OCI-LY7 (cell line): Measurements from ENCODE around the gene CYP2C18. TPM values are rescaled to one million over a fixed set of nuclear protein-coding genes. Genes with fewer than 3 reads are reported as not detected.

Experiments used
- BruUV-seq: library from RNA; stranded (reverse); fragments of 400-500 nt; replicated peaks from 2 replicates; lab custom pipeline; 2021; lab: Mats Ljungman, UMichigan
- CTCF ChIA-PET: fragments of 300-600 bp; sonication (Branson Sonifier 250); formaldehyde crosslinking; loops from one replicate; lab custom pipeline; 2022; ENCODE audit warnings: antibody characterized with exemption; ENCODE audit not compliant: unreplicated experiment; lab: Charles Lee
- POLR2A ChIA-PET: fragments of 300-600 bp; sonication (Branson Sonifier 250); formaldehyde crosslinking; loops from one replicate; lab custom pipeline; 2022; ENCODE audit warnings: antibody characterized with exemption; lab: Charles Lee
- DNase-seq: peaks from one replicate; pipeline ENCODE4 v3.0.0-alpha.2; 2015; ENCODE audit warnings: low spot score
- H2AFZ ChIP-seq: fragments of 200-600 bp; sonication (generic), shearing (Covaris generic); 2 replicates; pipeline ENCODE4 v1.6.1; 2014; ENCODE audit warnings: mild to moderate bottlenecking, antibody characterized with exemption, low read length, moderate library complexity
- H3K27ac ChIP-seq: fragments of 200-600 bp; sonication (generic); 2 replicates; pipeline ENCODE4 v1.5.1; 2014; ENCODE audit warnings: mixed run types, low read depth, mild to moderate bottlenecking, moderate library complexity, low read length, inconsistent platforms; ENCODE audit not compliant: poor library complexity, severe bottlenecking
- H3K36me3 ChIP-seq: fragments of 200-600 bp; sonication (generic); 2 replicates; pipeline ENCODE4 v1.6.1; 2014; ENCODE audit warnings: mild to moderate bottlenecking, antibody characterized with exemption, low read length, moderate library complexity, mixed read lengths; ENCODE audit not compliant: insufficient read depth
- H3K4me1 ChIP-seq: fragments of 200-600 bp; sonication (generic); 2 replicates; pipeline ENCODE4 v1.5.1; 2014; ENCODE audit warnings: mild to moderate bottlenecking, low read length; ENCODE audit not compliant: insufficient read depth, poor library complexity, severe bottlenecking
- H3K4me2 ChIP-seq: fragments of 200-600 bp; sonication (generic); 2 replicates; pipeline ENCODE4 v1.6.1; 2014; ENCODE audit warnings: mild to moderate bottlenecking, low read length
- H3K4me3 ChIP-seq: fragments of 200-600 bp; sonication (generic); 2 replicates; pipeline ENCODE4 v1.5.1; 2014; ENCODE audit warnings: mild to moderate bottlenecking, low read depth, low read length; ENCODE audit not compliant: poor library complexity, severe bottlenecking
- H3K79me2 ChIP-seq: fragments of 200-600 bp; sonication (generic); 2 replicates; pipeline ENCODE4 v1.6.1; 2016; ENCODE audit warnings: low read depth, mild to moderate bottlenecking, low read length, moderate library complexity, mixed read lengths; ENCODE audit not compliant: insufficient read depth
- H3K9me2 ChIP-seq: fragments of 200-600 bp; sonication (generic); 2 replicates; pipeline ENCODE4 v1.6.1; 2016; ENCODE audit warnings: mild to moderate bottlenecking, low read length, mixed read lengths; ENCODE audit not compliant: insufficient read depth
- H3K9me3 ChIP-seq: fragments of 200-600 bp; sonication (generic); 2 replicates; pipeline ENCODE4 v1.6.1; 2014; ENCODE audit warnings: mild to moderate bottlenecking, mixed run types, low read length, mixed read lengths
- H4K20me1 ChIP-seq: fragments of 200-600 bp; sonication (generic); 2 replicates; pipeline ENCODE4 v1.6.1; 2014; ENCODE audit warnings: mild to moderate bottlenecking, antibody characterized with exemption, low read length, moderate library complexity, mixed read lengths; ENCODE audit not compliant: insufficient read depth
- EZH2phosphoT487 ChIP-seq: fragments of 200-600 bp; sonication (generic); IDR thresholded peaks from 2 replicates; pipeline ENCODE4 v1.6.1; 2018; ENCODE audit warnings: low read depth, borderline replicate concordance, mild to moderate bottlenecking, mixed run types, antibody characterized with exemption, low read length, moderate library complexity, mixed read lengths
- intact Hi-C: fragments of 100-400 bp; cut with micrococcal nuclease; formaldehyde crosslinking; loops from one replicate; pipeline ENCODE4 v1.10.0; 2022; ENCODE audit not compliant: unreplicated experiment
- total RNA-seq, 2 experiments: library from RNA; depleted of rRNA in 1 of 2; stranded (reverse); fragments of >200 nt in 1 of 2; shearing (Covaris generic) in 1 of 2; gene quantifications; 2 replicates each; pipeline ENCODE4 v1.2.3, GENCODE V29; 2014 to 2022
- TF ChIP-seq, protein P1 (sequence below): fragments of 200-600 bp; sonication (generic); conservative IDR thresholded peaks from 2 replicates; pipeline ENCODE4 v1.5.1; 2014; ENCODE audit warnings: mild to moderate bottlenecking, antibody characterized with exemption, low read length, moderate library complexity, mixed read lengths

CYP2C18 gene
- total RNA-seq, 2 experiments from 2014 or later: not detected

DNA sequence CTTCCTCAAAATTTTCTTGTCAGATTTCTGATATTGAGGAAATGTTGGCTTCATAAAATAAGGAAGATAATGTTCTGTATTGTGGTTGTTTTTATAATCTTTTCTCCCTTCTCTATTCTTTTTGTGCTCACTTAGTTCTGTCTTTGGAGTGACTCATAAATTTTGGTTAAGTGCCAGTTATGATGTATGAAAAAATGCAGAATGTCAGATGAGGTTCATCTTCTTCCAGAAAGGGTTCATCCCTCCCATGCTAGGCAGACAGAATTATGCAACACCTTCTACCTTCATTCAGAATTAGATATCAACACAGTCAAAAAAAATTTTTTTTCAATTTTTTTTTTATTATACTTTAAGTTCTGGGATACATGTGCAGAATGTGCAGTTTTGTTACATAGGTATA is 42.3 kb downstream of the CYP2C18 start:
- Histone ChIP-seq H3K4me3 (no peak overlapping the region), H3K79me2 (no peaks in the 10 kb centered on the region), H2AFZ (no peak overlapping the region), H4K20me1 (no peaks in the 10 kb centered on the region), H3K4me2 (no peak overlapping the region), H3K36me3 (no peaks in the 10 kb centered on the region), H3K9me2 (no peaks in the 10 kb centered on the region), H3K9me3 (no peaks in the 10 kb centered on the region), H3K27ac (no peak overlapping the region), H3K4me1 (no peaks in the 10 kb centered on the region)
- BruUV-seq: no TSS peak
- intact Hi-C loops: no loop called here
- ChIA-PET POLR2A (no interaction called here), CTCF (no interaction called here)
- DNase-seq: no peak
- no peak for TF ChIP-seq EZH2phosphoT487
- TF ChIP-seq, protein P1, sequence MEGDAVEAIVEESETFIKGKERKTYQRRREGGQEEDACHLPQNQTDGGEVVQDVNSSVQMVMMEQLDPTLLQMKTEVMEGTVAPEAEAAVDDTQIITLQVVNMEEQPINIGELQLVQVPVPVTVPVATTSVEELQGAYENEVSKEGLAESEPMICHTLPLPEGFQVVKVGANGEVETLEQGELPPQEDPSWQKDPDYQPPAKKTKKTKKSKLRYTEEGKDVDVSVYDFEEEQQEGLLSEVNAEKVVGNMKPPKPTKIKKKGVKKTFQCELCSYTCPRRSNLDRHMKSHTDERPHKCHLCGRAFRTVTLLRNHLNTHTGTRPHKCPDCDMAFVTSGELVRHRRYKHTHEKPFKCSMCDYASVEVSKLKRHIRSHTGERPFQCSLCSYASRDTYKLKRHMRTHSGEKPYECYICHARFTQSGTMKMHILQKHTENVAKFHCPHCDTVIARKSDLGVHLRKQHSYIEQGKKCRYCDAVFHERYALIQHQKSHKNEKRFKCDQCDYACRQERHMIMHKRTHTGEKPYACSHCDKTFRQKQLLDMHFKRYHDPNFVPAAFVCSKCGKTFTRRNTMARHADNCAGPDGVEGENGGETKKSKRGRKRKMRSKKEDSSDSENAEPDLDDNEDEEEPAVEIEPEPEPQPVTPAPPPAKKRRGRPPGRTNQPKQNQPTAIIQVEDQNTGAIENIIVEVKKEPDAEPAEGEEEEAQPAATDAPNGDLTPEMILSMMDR: no peak

DNA sequence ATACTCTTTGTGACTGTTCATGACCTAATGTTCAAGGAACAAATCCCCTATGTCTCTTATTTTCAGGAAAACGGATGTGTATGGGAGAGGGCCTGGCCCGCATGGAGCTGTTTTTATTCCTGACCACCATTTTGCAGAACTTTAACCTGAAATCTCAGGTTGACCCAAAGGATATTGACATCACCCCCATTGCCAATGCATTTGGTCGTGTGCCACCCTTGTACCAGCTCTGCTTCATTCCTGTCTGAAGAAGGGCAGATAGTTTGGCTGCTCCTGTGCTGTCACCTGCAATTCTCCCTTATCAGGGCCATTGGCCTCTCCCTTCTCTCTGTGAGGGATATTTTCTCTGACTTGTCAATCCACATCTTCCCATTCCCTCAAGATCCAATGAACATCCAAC is 51.7 kb downstream of the CYP2C18 start:
- Histone ChIP-seq H3K27ac (no peak overlapping the region), H4K20me1 (no peaks in the 10 kb centered on the region), H3K9me2 (no peaks in the 10 kb centered on the region), H3K36me3 (no peaks in the 10 kb centered on the region), H3K79me2 (no peaks in the 10 kb centered on the region), H2AFZ (no peak overlapping the region), H3K4me2 (no peak overlapping the region), H3K4me3 (no peak overlapping the region), H3K9me3 (no peaks in the 10 kb centered on the region), H3K4me1 (no peaks in the 10 kb centered on the region)
- CTCF ChIA-PET: no interaction called here
- TF ChIP-seq, protein P1: no peak
- POLR2A ChIA-PET: no interaction called here
- DNase-seq: no peak
- BruUV-seq: no TSS peak
- intact Hi-C loops: no loop called here

DNA sequence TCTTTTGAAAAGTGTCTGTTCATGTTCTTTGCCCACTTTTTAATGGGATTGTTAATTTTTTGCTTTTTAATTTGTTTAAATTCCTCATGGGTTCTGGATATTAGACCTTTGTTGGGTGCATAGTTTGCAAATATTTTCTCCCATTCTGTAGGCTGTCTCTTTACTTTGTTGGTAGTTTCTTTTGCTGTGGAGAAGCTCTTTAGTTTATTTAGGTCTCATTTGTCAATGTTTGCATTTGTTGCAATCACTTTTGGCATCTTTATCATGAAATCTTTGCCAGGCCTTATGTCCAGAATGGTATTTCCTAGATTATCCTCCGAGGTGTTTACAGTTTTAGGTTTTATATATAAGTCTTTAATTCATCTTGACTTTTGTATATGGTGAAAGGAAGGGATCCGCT is 55.1 kb downstream of the CYP2C18 start:
- no peak overlapping the region for H3K27ac ChIP-seq

More for the DNA sequence above, 55.1 kb downstream of the CYP2C18 start:
- intact Hi-C loops: no loop called here
- H3K4me1 ChIP-seq: no peaks in the 10 kb centered on the region
- BruUV-seq: no TSS peak
- ChIA-PET CTCF (no interaction called here), POLR2A (no interaction called here)
- H3K36me3 ChIP-seq: no peaks in the 10 kb centered on the region
- TF ChIP-seq, protein P1: no peak
- no peak for TF ChIP-seq EZH2phosphoT487
- H4K20me1 ChIP-seq: no peaks in the 10 kb centered on the region
- H3K4me2 ChIP-seq: no peak overlapping the region
- H3K9me2 ChIP-seq: no peaks in the 10 kb centered on the region
- no peak overlapping the region for H3K4me3 ChIP-seq
- H2AFZ ChIP-seq: no peak overlapping the region
- no peaks in the 10 kb centered on the region for H3K9me3 ChIP-seq
- no peak for DNase-seq
- H3K79me2 ChIP-seq: no peaks in the 10 kb centered on the region
